ENCODE data around the gene TBC1D14. TPM values are rescaled to one million over a fixed set of nuclear protein-coding genes. Genes with fewer than 3 reads are reported as not detected.

TBC1D14 gene
- total RNA-seq, 2 experiments from 2014 or later: 38.4 to 44.1 TPM

GRCh38 chr4:6901669-6902317, 7.8 kb upstream of the TBC1D14 start:
- Histone ChIP-seq H3K9me3 (ENCODE audit: low read length) (no peaks in the 10 kb centered on the region), H3K9me2 (ENCODE audit: insufficient read depth, low read length) (no peaks in the 10 kb centered on the region), H3K4me3 (ENCODE audit: low read depth, low read length, poor library complexity, severe bottlenecking) (no peak overlapping the region), H3K4me2 (ENCODE audit: low read length) (no peak overlapping the region), H3K4me1 (ENCODE audit: insufficient read depth, low read length, poor library complexity, severe bottlenecking) (peaks cover 3% of the 10 kb centered on the region), H4K20me1 (ENCODE audit: insufficient read depth, low read length) (no peaks in the 10 kb centered on the region), H3K27ac (ENCODE audit: low read depth, low read length, poor library complexity, severe bottlenecking) (no peak overlapping the region), H3K79me2 (ENCODE audit: insufficient read depth, low read depth, low read length) (no peaks in the 10 kb centered on the region), H2AFZ (ENCODE audit: low read length) (no peak overlapping the region), H3K36me3 (ENCODE audit: insufficient read depth, low read length) (no peaks in the 10 kb centered on the region)
- intact Hi-C loops (cut with micrococcal nuclease; ENCODE audit: unreplicated experiment): no loop called here
- no peak for TF ChIP-seq EZH2phosphoT487 (IDR thresholded peaks at IDR 0.05; ENCODE audit: borderline replicate concordance, low read depth, low read length)
- TF ChIP-seq, protein P1, sequence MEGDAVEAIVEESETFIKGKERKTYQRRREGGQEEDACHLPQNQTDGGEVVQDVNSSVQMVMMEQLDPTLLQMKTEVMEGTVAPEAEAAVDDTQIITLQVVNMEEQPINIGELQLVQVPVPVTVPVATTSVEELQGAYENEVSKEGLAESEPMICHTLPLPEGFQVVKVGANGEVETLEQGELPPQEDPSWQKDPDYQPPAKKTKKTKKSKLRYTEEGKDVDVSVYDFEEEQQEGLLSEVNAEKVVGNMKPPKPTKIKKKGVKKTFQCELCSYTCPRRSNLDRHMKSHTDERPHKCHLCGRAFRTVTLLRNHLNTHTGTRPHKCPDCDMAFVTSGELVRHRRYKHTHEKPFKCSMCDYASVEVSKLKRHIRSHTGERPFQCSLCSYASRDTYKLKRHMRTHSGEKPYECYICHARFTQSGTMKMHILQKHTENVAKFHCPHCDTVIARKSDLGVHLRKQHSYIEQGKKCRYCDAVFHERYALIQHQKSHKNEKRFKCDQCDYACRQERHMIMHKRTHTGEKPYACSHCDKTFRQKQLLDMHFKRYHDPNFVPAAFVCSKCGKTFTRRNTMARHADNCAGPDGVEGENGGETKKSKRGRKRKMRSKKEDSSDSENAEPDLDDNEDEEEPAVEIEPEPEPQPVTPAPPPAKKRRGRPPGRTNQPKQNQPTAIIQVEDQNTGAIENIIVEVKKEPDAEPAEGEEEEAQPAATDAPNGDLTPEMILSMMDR (conservative IDR thresholded peaks at IDR 0.05; ENCODE audit: low read length): no peak
- DNase-seq (ENCODE audit: low spot score): no peak
- ChIA-PET POLR2A (no interaction called here), CTCF (ENCODE audit: unreplicated experiment) (no interaction called here)
- BruUV-seq (replicated peaks): no TSS peak

DNA sequence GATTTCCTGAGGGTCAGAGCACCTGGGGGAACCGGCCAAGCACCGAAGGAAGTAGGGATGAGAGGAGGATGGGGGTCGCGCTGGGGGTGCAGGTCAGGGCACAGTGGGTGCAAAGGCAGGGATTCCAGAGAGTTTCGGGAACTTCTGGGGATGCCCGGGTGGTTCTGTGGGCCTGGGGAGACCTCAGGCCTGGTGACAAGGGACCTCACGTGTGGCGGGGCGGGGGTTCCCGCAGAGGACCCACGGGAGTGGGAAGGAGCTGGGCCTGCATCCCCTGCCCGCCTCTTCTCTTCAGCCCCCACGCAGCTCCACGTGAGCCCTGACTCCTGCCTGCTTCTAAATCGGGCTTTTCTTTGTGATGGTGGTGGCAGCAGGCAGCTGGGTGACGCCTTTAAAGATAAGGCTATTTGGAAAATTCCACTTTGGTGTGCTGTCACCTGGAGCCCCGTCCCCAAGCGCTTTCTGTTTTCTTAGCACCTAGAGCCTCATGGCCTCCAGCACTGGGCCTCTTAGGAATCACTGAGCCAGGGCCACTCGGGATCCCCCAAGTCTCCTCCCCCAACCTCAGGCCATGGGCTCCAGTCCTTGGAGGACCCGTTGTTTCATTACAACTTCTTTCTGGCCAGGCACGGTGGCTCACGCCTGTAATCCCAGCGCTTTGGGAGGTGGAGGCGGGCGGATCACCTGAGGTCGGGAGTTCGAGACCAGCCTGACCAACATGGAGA, 7.1 kb upstream of the TBC1D14 start:
- H3K36me3 ChIP-seq (ENCODE audit: insufficient read depth, low read length): no peaks in the 10 kb centered on the region
- ChIA-PET POLR2A (no interaction called here), CTCF (ENCODE audit: unreplicated experiment) (no interaction called here)
- H3K4me1 ChIP-seq (ENCODE audit: insufficient read depth, low read length, poor library complexity, severe bottlenecking): peaks cover 3% of the 10 kb centered on the region
- intact Hi-C loops (cut with micrococcal nuclease; ENCODE audit: unreplicated experiment): no loop called here
- H3K4me3 ChIP-seq (ENCODE audit: low read depth, low read length, poor library complexity, severe bottlenecking): no peak overlapping the region
- no peak for TF ChIP-seq EZH2phosphoT487 (IDR thresholded peaks at IDR 0.05; ENCODE audit: borderline replicate concordance, low read depth, low read length)
- TF ChIP-seq, protein P1 (conservative IDR thresholded peaks at IDR 0.05; ENCODE audit: low read length): no peak
- no peak overlapping the region for H3K4me2 ChIP-seq (ENCODE audit: low read length)
- no peak overlapping the region for H3K27ac ChIP-seq (ENCODE audit: low read depth, low read length, poor library complexity, severe bottlenecking)
- no peaks in the 10 kb centered on the region for H3K79me2 ChIP-seq (ENCODE audit: insufficient read depth, low read depth, low read length)
- H2AFZ ChIP-seq (ENCODE audit: low read length): no peak overlapping the region
- no TSS peak for BruUV-seq (replicated peaks)
- no peaks in the 10 kb centered on the region for H3K9me3 ChIP-seq (ENCODE audit: low read length)
- DNase-seq (ENCODE audit: low spot score): no peak
- H4K20me1 ChIP-seq (ENCODE audit: insufficient read depth, low read length): no peaks in the 10 kb centered on the region
- H3K9me2 ChIP-seq (ENCODE audit: insufficient read depth, low read length): no peaks in the 10 kb centered on the region
